Dermis microvascular lymphatic vessel endothelial cell (primary cell): ENCODE measurements around the gene RNF214. TPM values are rescaled to one million over a fixed set of nuclear protein-coding genes. Genes with fewer than 3 reads are reported as not detected.

Experiments
- DNase-seq, 2 donors: peaks; one replicate each; pipeline versions ENCODE4 v3.0.0 to v3.0.0-alpha.2; 2010; ENCODE audit warnings: low read depth in 2 of 2
- total RNA-seq: library from RNA; depleted of rRNA; stranded (reverse); fragments of >200 nt; gene quantifications from 2 replicates; pipeline ENCODE4 v1.2.1, GENCODE V29; 2014

RNF214 gene
- total RNA-seq, 1 donor from 2014 or later: 5.4 TPM

- no peak for DNase-seq
These were observed 19.6 kb upstream of the RNF214 start for GRCh38 chr11:117212697-117213355.

- no peak for DNase-seq
These were observed 17.9 kb upstream of the RNF214 start for GRCh38 chr11:117214404-117215110.

GRCh38 chr11:117217141-117218084, 15.1 kb upstream of the RNF214 start:
- DNase-seq: peak in 1 of 2 donors; percentile 24

GRCh38 chr11:117218133-117218915, 14.1 kb upstream of the RNF214 start:
- peak in 1 of 2 donors; percentile 29 for DNase-seq

- no peak for DNase-seq
These were observed 13.5 kb upstream of the RNF214 start for GRCh38 chr11:117219001-117219400.

GRCh38 chr11:117219455-117219854, 13.0 kb upstream of the RNF214 start:
- no peak for DNase-seq

GRCh38 chr11:117219995-117220394, 12.5 kb upstream of the RNF214 start:
- no peak for DNase-seq

- no peak for DNase-seq
These were observed 11.9 kb upstream of the RNF214 start for GRCh38 chr11:117220568-117220967.

- DNase-seq: no peak
These were observed 11.3 kb upstream of the RNF214 start for GRCh38 chr11:117220999-117221774.

- peak; percentile 25 to 64 for DNase-seq
These were observed 10.5 kb upstream of the RNF214 start for GRCh38 chr11:117221775-117222517.

GRCh38 chr11:117222991-117223740, 9.3 kb upstream of the RNF214 start:
- no peak for DNase-seq

- no peak for DNase-seq
These were observed 8.5 kb upstream of the RNF214 start for GRCh38 chr11:117223741-117224689.

GRCh38 chr11:117225553-117226170, 6.8 kb upstream of the RNF214 start:
- DNase-seq: no peak

GRCh38 chr11:117226388-117227385, 5.8 kb upstream of the RNF214 start:
- DNase-seq: peak; percentile 73 to 82

- DNase-seq: no peak
These were observed 4.4 kb upstream of the RNF214 start for GRCh38 chr11:117228091-117228490.

- no peak for DNase-seq
These were observed 3.1 kb upstream of the RNF214 start for GRCh38 chr11:117229411-117229810.
